ENCODE results near the gene PHYKPL. TPM values are rescaled to one million over a fixed set of nuclear protein-coding genes. Genes with fewer than 3 reads are reported as not detected.

PHYKPL gene
- total and polyA plus RNA-seq, 2 of the 8 experiments (the other 6 are each of a cell fraction or from before 2014, with no cell fraction given), result 25.1 to 32.1 TPM

GRCh38 chr5:178252258-178252657, 19.7 kb upstream of the PHYKPL start (continued):
- TF ChIP-seq EGR1 (IDR thresholded peaks at IDR 0.05; ENCODE audit: borderline replicate concordance, low read depth, low read length), result no peak
